SK-N-SH (cell line): Measurements from ENCODE around the gene MGRN1. TPM values are rescaled to one million over a fixed set of nuclear protein-coding genes. Genes with fewer than 3 reads are reported as not detected.

Experiments
- CTCF ChIA-PET: fragments of 300-600, 350-600 bp; formaldehyde crosslinking; extraction: SDS; loops from one replicate; lab custom pipeline; 2021; lab: Yijun Ruan, JAX
- POLR2A ChIA-PET: fragments of 350-600 bp; sonication (Branson Sonifier 250); formaldehyde crosslinking; extraction: SDS; loops from one replicate; lab custom pipeline; 2020; ENCODE audit warnings: antibody characterized with exemption, inconsistent platforms; lab: Yijun Ruan, JAX
- DNase-seq: peaks from one replicate; pipeline ENCODE4 v3.0.0; 2012
- H2AFZ ChIP-seq: fragments of 200-600 bp; sonication (generic); 2 replicates; pipeline ENCODE4 v1.8.1; 2016; ENCODE audit warnings: antibody characterized with exemption, mild to moderate bottlenecking, low read depth
- H3F3A ChIP-seq: fragments of 200-600 bp; sonication (generic); replicated peaks from 2 replicates; pipeline ENCODE3; 2016; ENCODE audit warnings: antibody characterized with exemption, mild to moderate bottlenecking; ENCODE audit not compliant: insufficient read depth
- H3K27ac ChIP-seq, 2 experiments: fragments of 200-500 bp in 1 of 2; fragments of 200-600 bp in 1 of 2; sonication (Bioruptor generic) in 1 of 2; sonication (generic), shearing (Covaris generic) in 1 of 2; 2 replicates each; pipeline versions ENCODE4 v1.5.1 to v1.6.1; 2014 to 2016; ENCODE audit warnings: low read depth in 2 of 2, inconsistent platforms in 1 of 2, low read length in 1 of 2, mild to moderate bottlenecking in 1 of 2, mixed read lengths in 1 of 2
- H3K27me3 ChIP-seq: fragments of 200-600 bp; sonication (generic), shearing (Covaris generic); 2 replicates; pipeline ENCODE4 v1.6.1; 2016; ENCODE audit warnings: mixed run types; ENCODE audit not compliant: insufficient read depth
- H3K36me3 ChIP-seq, 2 experiments: fragments of 200-500 bp in 1 of 2; fragments of 200-600 bp in 1 of 2; sonication (Bioruptor generic) in 1 of 2; sonication (generic) in 1 of 2; replicated peaks in 1 of 2; 2 replicates each; pipeline versions ENCODE3 to v1.5.1; 2014 to 2016; ENCODE audit warnings: low read length in 1 of 2, mild to moderate bottlenecking in 1 of 2; ENCODE audit not compliant: insufficient read depth in 2 of 2, control insufficient read depth in 1 of 2
- H3K4me1 ChIP-seq, 2 experiments: fragments of 200-500 bp in 1 of 2; fragments of 200-600 bp in 1 of 2; sonication (Bioruptor generic) in 1 of 2; sonication (generic), shearing (Covaris generic) in 1 of 2; 2 replicates each; pipeline versions ENCODE4 v1.5.1 to v1.6.1; 2014 to 2016; ENCODE audit warnings: low read depth in 1 of 2, low read length in 1 of 2, mixed run types in 1 of 2; ENCODE audit not compliant: insufficient read depth in 2 of 2, control insufficient read depth in 1 of 2
- H3K4me2 ChIP-seq: fragments of 200-600 bp; sonication (generic), shearing (Covaris generic); 2 replicates; pipeline ENCODE4 v1.6.1; 2017; ENCODE audit warnings: mixed run types
- H3K4me3 ChIP-seq, 2 experiments: fragments of 200-500 bp in 1 of 2; fragments of 200-600 bp in 1 of 2; sonication (Bioruptor generic) in 1 of 2; sonication (generic), shearing (Covaris generic) in 1 of 2; 2 replicates each; pipeline versions ENCODE4 v1.5.1 to v1.8.1; 2014 to 2016; ENCODE audit warnings: low read depth in 2 of 2, inconsistent platforms in 1 of 2, low read length in 1 of 2, mild to moderate bottlenecking in 1 of 2, mixed read lengths in 1 of 2, moderate library complexity in 1 of 2
- H3K79me2 ChIP-seq: fragments of 200-600 bp; sonication (generic); 2 replicates; pipeline ENCODE4 v1.8.1; 2017; ENCODE audit warnings: mild to moderate bottlenecking; ENCODE audit not compliant: insufficient read depth
- H3K9ac ChIP-seq: fragments of 200-600 bp; sonication (generic); 2 replicates; pipeline ENCODE4 v1.6.1; 2017; ENCODE audit warnings: mixed run types
- H3K9me2 ChIP-seq: fragments of 200-600 bp; sonication (generic); 2 replicates; pipeline ENCODE4 v1.6.1; 2017; ENCODE audit warnings: mixed run types
- H3K9me3 ChIP-seq: fragments of 200-600 bp; sonication (generic); 2 replicates; pipeline ENCODE4 v1.6.1; 2017; ENCODE audit warnings: mixed run types, mild to moderate bottlenecking, moderate library complexity
- H4K20me1 ChIP-seq: fragments of 200-600 bp; sonication (generic); 2 replicates; pipeline ENCODE4 v1.6.1; 2017; ENCODE audit warnings: mild to moderate bottlenecking, mixed run types; ENCODE audit not compliant: insufficient read depth
- CHD2 ChIP-seq: fragments of 150-350 bp; IDR thresholded peaks from 2 replicates; pipeline ENCODE4 v1.6.1; 2018; ENCODE audit warnings: low read length; ENCODE audit not compliant: partially characterized antibody
- ELF1 ChIP-seq: IDR thresholded peaks from 2 replicates; pipeline ENCODE4 v1.4.0; 2012
- FOXJ3 ChIP-seq: sonication (generic); formaldehyde crosslinking; IDR thresholded peaks from 2 replicates; pipeline ENCODE4 v1.5.1; 2020; ENCODE audit warnings: mild to moderate bottlenecking, missing genetic modification reagents
- GABPA ChIP-seq: IDR thresholded peaks from 2 replicates; pipeline ENCODE4 v1.4.0; 2012; ENCODE audit warnings: low read depth, mild to moderate bottlenecking
- GATA2 ChIP-seq: sonication (generic); formaldehyde crosslinking; IDR thresholded peaks from 2 replicates; pipeline ENCODE4 v1.5.0; 2020; ENCODE audit warnings: mild to moderate bottlenecking, missing genetic modification reagents
- IRF3 ChIP-seq: fragments of 150-350 bp; IDR thresholded peaks from 2 replicates; pipeline ENCODE4 v1.6.1; 2016; ENCODE audit warnings: mild to moderate bottlenecking, low read depth, low read length
- MEF2A ChIP-seq: IDR thresholded peaks from 2 replicates; pipeline ENCODE4 v1.4.0; 2012; ENCODE audit warnings: low read depth, borderline replicate concordance
- MXI1 ChIP-seq: IDR thresholded peaks from 2 replicates; pipeline ENCODE4 v1.6.1; 2012; ENCODE audit warnings: mild to moderate bottlenecking, low read depth, low read length, improper control_type of control experiment
- NFIC ChIP-seq: IDR thresholded peaks from 2 replicates; pipeline ENCODE4 v1.4.0; 2012; ENCODE audit warnings: borderline replicate concordance
- RFX5 ChIP-seq: IDR thresholded peaks from 2 replicates; pipeline ENCODE4 v1.6.1; 2012; ENCODE audit warnings: mild to moderate bottlenecking, improper control_type of control experiment, low read length
- RXRA ChIP-seq: IDR thresholded peaks from 2 replicates; pipeline ENCODE4 v1.4.0; 2012; ENCODE audit warnings: low read depth, mild to moderate bottlenecking, borderline replicate concordance
- SIN3A ChIP-seq: IDR thresholded peaks from 2 replicates; pipeline ENCODE4 v1.6.1; 2012; ENCODE audit warnings: low read depth, mild to moderate bottlenecking, low read length, moderate library complexity, borderline replicate concordance
- SMC3 ChIP-seq: IDR thresholded peaks from 2 replicates; pipeline ENCODE4 v1.6.1; 2012; ENCODE audit warnings: low read depth, low read length, improper control_type of control experiment
- TAF1 ChIP-seq: IDR thresholded peaks from 2 replicates; pipeline ENCODE4 v1.6.1; 2012; ENCODE audit warnings: low read depth, mild to moderate bottlenecking, low read length, moderate library complexity, borderline replicate concordance
- TCF12 ChIP-seq: IDR thresholded peaks from 2 replicates; pipeline ENCODE4 v1.4.0; 2012
- TEAD4 ChIP-seq: IDR thresholded peaks from 2 replicates; pipeline ENCODE4 v1.4.0; 2012; ENCODE audit warnings: mild to moderate bottlenecking, borderline replicate concordance; ENCODE audit not compliant: insufficient read depth
- USF2 ChIP-seq: fragments of 150-350 bp; IDR thresholded peaks from 2 replicates; pipeline ENCODE4 v1.6.1; 2017; ENCODE audit warnings: antibody characterized with exemption, low read length, low read depth, borderline replicate concordance
- YY1 ChIP-seq: IDR thresholded peaks from 2 replicates; pipeline ENCODE4 v1.4.0; 2012; ENCODE audit warnings: low read depth, mild to moderate bottlenecking
- WGBS: methylation state at CpG from one replicate; pipeline ENCODE4 v1.1.6; 2017; ENCODE audit warnings: low lambda C conversion rate; 5-methylcytosine and 5-hydroxymethylcytosine counted together
- polyA plus RNA-seq, 3 experiments: library from polyadenylated mRNA; depleted of rRNA; stranded (reverse); fragments of >200 nt; gene quantifications; 2 replicates each; pipeline ENCODE4 v1.2.3, GENCODE V29; 2012
- TF ChIP-seq, protein P1 (sequence below): IDR thresholded peaks from 2 replicates; pipeline ENCODE4; 2012
- TF ChIP-seq, protein P2 (sequence below): IDR thresholded peaks from 2 replicates; pipeline ENCODE4 v1.4.0; 2012; ENCODE audit warnings: low read depth

The MGRN1 gene
- polyA plus RNA-seq, 1 of the 3 experiments (the other 2 are of a cell fraction) = 13.3 TPM

DNA sequence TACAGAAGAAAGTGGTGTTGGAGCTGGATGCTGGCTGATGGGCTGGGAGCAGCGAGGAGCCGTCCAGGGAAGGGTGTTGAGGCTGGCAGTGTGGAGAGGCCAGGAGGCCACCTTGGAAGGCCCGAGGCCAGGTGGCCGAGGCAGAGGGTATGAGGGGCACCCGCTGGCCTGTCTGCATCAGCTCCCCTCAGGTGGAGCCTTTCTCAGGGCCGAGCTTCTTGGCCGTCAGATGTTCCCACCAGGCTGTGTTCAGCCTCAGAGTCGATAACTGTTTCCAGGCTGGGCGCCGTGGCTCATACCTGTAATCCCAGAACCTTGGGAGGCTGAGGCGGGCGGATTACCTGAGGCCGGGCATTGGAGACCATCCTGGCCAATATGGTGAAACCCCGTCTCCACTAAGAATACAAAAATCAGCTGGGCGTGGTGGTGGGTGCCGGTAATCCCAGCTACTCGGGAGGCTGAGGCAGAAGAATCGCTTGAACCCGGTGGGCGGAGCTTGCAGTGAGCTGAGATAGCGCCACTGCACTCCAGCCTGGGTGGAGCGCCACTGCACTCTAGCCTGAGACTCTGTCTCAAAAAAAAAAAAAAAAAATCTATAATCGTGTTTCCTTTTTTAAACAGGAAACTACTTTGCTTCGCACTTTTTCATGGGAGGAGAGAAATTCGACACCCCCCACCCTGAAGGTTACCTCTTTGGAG, 25.3 kb downstream of the MGRN1 start:
- ChIA-PET POLR2A (no interaction called here), CTCF (interaction anchor here (0.6 to 2.8 kb wide), 10 partner anchors 9 to 129 kb away, joined by 3 to 16 read pairs (median 4); partner anchors contain the start of gene MGRN1)
- H2AFZ ChIP-seq = no peak overlapping the region
- WGBS = 95% methylated on average over 18 of the region's 25 CpGs
- H3K4me2 ChIP-seq = no peak overlapping the region
- H3K9ac ChIP-seq = no peak overlapping the region
- no peaks in the 10 kb centered on the region for H3K4me1 ChIP-seq
- no peaks in the 10 kb centered on the region for H3F3A ChIP-seq
- H3K9me2 ChIP-seq = no peaks in the 10 kb centered on the region
- H4K20me1 ChIP-seq = peaks cover 45% of the 10 kb centered on the region
- no peak for DNase-seq
- TF ChIP-seq IRF3 (no peak), MXI1 (no peak), FOXJ3 (CRISPR knock-in tag) (no peak), SIN3A (no peak), GATA2 (CRISPR knock-in tag) (no peak), NFIC (no peak), RXRA (no peak), YY1 (no peak), TCF12 (no peak), MEF2A (no peak), TAF1 (no peak), RFX5 (no peak), ELF1 (no peak), GABPA (no peak), USF2 (no peak), TEAD4 (no peak), SMC3 (no peak), CHD2 (no peak)
- TF ChIP-seq, protein P1, sequence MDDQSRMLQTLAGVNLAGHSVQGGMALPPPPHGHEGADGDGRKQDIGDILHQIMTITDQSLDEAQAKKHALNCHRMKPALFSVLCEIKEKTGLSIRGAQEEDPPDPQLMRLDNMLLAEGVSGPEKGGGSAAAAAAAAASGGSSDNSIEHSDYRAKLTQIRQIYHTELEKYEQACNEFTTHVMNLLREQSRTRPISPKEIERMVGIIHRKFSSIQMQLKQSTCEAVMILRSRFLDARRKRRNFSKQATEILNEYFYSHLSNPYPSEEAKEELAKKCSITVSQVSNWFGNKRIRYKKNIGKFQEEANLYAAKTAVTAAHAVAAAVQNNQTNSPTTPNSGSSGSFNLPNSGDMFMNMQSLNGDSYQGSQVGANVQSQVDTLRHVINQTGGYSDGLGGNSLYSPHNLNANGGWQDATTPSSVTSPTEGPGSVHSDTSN = no peak
- TF ChIP-seq, protein P2, sequence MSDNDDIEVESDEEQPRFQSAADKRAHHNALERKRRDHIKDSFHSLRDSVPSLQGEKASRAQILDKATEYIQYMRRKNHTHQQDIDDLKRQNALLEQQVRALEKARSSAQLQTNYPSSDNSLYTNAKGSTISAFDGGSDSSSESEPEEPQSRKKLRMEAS = no peak
- no peaks in the 10 kb centered on the region for H3K27me3 ChIP-seq
- H3K9me3 ChIP-seq = no peaks in the 10 kb centered on the region
- peaks cover 10 to 24% of the 10 kb centered on the region in 2 experiments for H3K36me3 ChIP-seq
- H3K4me3 ChIP-seq = no peak overlapping the region
- peaks cover 49% of the 10 kb centered on the region for H3K79me2 ChIP-seq
- H3K27ac ChIP-seq = no peak overlapping the region
